Ovary (tissue), 3 donors: Measurements from ENCODE around the gene CCDC7.

Experiments
- EP300 ChIP-seq: sonication (generic); formaldehyde crosslinking; IDR thresholded peaks from one replicate; pipeline ENCODE4 v1.6.1; 2017; ENCODE audit warnings: antibody characterized with exemption
- POLR2A ChIP-seq: fragments of 450-650 bp; IDR thresholded peaks from one replicate; pipeline ENCODE4 v1.6.1; 2017; ENCODE audit warnings: antibody characterized with exemption, mild to moderate bottlenecking, moderate library complexity
- TF ChIP-seq, protein P1 (sequence below), 3 donors: fragments of 450-650 bp in 2 of 3; fragments of 200-600 bp in 1 of 3; IDR thresholded peaks; one replicate each; pipeline versions ENCODE4 v1.5.1 to v1.8.0; 2016 to 2022; ENCODE audit warnings: antibody characterized with exemption in 3 of 3, mild to moderate bottlenecking in 1 of 3
- donor health status: DM: no; HTN: no; CAD: no.

GRCh38 chr10:32489901-32490300 lies 44.0 kb downstream of the CCDC7 start:
- TF ChIP-seq, protein P1, sequence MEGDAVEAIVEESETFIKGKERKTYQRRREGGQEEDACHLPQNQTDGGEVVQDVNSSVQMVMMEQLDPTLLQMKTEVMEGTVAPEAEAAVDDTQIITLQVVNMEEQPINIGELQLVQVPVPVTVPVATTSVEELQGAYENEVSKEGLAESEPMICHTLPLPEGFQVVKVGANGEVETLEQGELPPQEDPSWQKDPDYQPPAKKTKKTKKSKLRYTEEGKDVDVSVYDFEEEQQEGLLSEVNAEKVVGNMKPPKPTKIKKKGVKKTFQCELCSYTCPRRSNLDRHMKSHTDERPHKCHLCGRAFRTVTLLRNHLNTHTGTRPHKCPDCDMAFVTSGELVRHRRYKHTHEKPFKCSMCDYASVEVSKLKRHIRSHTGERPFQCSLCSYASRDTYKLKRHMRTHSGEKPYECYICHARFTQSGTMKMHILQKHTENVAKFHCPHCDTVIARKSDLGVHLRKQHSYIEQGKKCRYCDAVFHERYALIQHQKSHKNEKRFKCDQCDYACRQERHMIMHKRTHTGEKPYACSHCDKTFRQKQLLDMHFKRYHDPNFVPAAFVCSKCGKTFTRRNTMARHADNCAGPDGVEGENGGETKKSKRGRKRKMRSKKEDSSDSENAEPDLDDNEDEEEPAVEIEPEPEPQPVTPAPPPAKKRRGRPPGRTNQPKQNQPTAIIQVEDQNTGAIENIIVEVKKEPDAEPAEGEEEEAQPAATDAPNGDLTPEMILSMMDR (IDR thresholded peaks at IDR 0.05) = no peak
- TF ChIP-seq POLR2A = no peak
- no peak for TF ChIP-seq EP300
